AG04449 (cell line): Measurements from ENCODE around the gene DSN1.

Experiments used
- CTCF ChIA-PET: fragments of 350-600 bp; formaldehyde crosslinking; extraction: SDS; loops from one replicate; lab custom pipeline; 2021; ENCODE audit warnings: antibody characterized with exemption; lab: Yijun Ruan, JAX
- POLR2A ChIA-PET: fragments of 400-600, 350-600 bp; formaldehyde crosslinking; extraction: SDS; loops from one replicate; lab custom pipeline; 2020; ENCODE audit warnings: antibody characterized with exemption, inconsistent platforms; lab: Yijun Ruan, JAX
- DNase-seq: peaks from one replicate; pipeline ENCODE4 v3.0.0-alpha.2; 2010; ENCODE audit warnings: low read depth, low spot score
- H3K4me3 ChIP-seq: 2 replicates; pipeline ENCODE4 v1.5.1; 2011; ENCODE audit warnings: low read depth, mild to moderate bottlenecking, control low read depth, low read length
- CTCF ChIP-seq: IDR thresholded peaks from one replicate; pipeline ENCODE4 v1.5.1; 2011; ENCODE audit warnings: mild to moderate bottlenecking, moderate library complexity, low read length, control low read depth, inconsistent platforms; ENCODE audit not compliant: insufficient read depth; ENCODE audit errors: missing control alignments

DSN1 gene

GRCh38 chr20:36785308-36785707, 11.7 kb upstream of the DSN1 start:
- ChIA-PET POLR2A (interaction anchor here (1.9 kb wide), 1 partner anchor 11 kb away, joined by 6 read pairs; the partner anchor contains the start of gene DSN1), CTCF (interaction anchor here (1.8 to 2.5 kb wide), 3 partner anchors 11 to 79 kb away, joined by 4 to 16 read pairs (median 10); partner anchors contain the start of gene DSN1)
- no peak for TF ChIP-seq CTCF
- no peak for DNase-seq
- no peak overlapping the region for H3K4me3 ChIP-seq

- ChIA-PET CTCF (interaction anchor here (0.8 to 2.5 kb wide), 4 partner anchors 9 to 23 kb away, joined by 3 to 16 read pairs (median 4); partner anchors contain the start of gene DSN1), POLR2A (no interaction called here)
- no peak for DNase-seq
- no peak for TF ChIP-seq CTCF
- H3K4me3 ChIP-seq = no peak overlapping the region
Measured at GRCh38 chr20:36784900-36785299, 11.3 kb upstream of the DSN1 start.

DNA sequence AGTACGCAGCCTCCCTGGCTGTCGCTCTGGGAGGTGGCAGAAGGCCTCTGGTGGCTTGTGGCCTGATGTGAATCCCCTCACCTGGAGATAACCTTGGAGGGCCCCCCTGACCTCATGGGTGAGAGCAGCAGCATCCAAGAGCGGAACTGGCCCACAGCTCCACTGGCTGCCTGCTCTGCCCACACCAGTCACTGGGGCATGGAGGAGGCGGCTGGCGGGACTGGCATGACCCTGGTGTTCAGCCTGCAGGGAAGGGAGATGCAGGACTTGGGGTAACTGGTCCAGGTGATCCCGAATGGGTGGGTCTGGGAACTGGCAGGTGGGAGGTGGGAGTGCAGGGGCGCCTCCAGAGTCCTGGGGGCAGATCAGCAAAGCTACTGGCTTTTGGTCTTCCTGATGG, 10.6 kb upstream of the DSN1 start:
- DNase-seq = no peak
- CTCF ChIA-PET = interaction anchor here (0.8 to 2.5 kb wide), 4 partner anchors 8 to 24 kb away, joined by 3 to 16 read pairs (median 4); partner anchors contain the start of gene DSN1
- TF ChIP-seq CTCF = no peak
- H3K4me3 ChIP-seq = no peak overlapping the region
- POLR2A ChIA-PET = no interaction called here

DNA sequence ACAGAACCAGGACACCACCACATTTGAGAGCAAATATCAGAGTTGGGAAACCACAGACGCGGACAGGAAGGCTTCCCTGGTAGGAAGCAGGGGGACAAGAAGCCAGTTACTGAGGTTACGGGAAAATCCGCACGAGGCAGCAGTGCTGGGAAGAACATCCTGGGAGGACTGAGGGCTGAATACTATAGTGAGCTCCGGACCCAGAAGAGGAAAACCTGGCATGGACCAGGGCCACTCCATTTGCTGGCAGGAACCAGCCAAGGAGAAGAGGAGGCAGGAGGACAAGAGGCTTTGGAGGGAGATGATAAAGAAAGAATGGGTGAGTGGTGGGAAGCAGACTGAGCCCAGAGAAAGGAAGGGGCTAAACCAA, 6.1 kb upstream of the DSN1 start:
- ChIA-PET CTCF (interaction anchor here (1.6 kb wide), 1 partner anchor 107 kb away, joined by 3 read pairs; no protein-coding TSS in a partner anchor), POLR2A (no interaction called here)
- no peak overlapping the region for H3K4me3 ChIP-seq
- TF ChIP-seq CTCF = no peak
- no peak for DNase-seq

DNA sequence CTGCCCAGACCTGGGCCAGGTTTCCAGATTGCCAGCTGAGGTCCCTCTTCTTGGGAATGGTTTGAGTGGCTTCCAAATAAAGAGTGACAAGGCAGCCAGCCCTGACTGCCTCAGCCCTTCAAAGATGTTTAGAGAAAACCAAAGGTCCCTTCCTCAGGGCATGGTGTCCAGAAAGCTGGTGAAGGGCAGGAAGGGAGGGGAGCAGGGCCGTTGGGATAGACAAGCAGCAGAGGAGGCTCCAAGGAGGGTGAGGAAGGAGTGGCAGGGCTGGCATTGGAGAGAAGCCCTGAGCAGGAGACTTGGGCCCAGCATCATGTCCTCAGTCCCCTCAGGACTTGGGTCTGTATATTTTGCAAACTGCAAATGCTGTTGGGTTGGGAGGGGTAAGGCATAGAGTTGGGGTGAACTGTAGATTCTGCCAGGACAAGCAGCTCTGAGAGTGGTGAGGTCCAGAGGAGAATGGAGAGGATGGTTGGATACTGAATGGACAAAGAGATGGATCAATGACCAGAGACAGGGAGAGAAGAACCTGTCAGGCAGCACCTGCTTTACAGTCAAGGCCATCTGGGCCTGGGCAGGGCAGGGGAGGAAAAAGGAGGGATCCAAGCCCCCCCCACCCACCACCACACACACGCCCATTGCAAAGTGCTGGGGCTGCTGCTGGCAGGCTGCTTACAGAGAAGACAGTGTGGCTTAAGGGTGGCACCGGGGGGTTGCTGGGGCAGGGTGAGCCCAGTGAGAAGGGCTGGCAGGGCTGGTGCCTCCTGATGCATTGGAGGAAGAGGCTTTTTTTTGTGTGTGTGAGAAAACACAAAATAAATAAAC, 5.5 kb upstream of the DSN1 start:
- H3K4me3 ChIP-seq = no peak overlapping the region
- ChIA-PET POLR2A (no interaction called here), CTCF (interaction anchor here (1.6 kb wide), 1 partner anchor 108 kb away, joined by 3 read pairs; no protein-coding TSS in a partner anchor)
- no peak for DNase-seq
- TF ChIP-seq CTCF = no peak

DNA sequence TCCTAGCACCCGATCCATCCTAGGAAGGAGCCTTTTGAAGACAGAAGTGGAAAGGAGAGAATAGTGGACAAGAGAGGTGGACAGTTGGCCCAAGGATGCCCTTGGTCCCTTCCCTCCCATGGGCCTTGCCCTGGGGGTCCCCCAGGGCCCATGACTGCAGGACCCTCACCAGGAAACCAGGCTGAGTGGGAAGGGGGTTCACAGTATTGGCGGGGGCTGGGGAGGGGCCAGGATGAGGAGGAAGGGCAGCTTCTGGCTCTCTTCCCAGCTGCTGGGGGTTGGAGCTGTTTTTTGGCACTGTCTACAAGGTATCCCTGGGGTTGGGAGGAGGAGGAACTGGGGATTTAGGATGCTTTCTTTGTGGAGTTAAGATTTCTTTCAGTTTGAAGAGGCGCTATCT, 4.0 kb upstream of the DSN1 start:
- ChIA-PET CTCF (interaction anchor here (1.6 kb wide), 1 partner anchor 31 kb away, joined by 5 read pairs; no protein-coding TSS in a partner anchor), POLR2A (no interaction called here)
- DNase-seq = no peak
- no peak overlapping the region for H3K4me3 ChIP-seq
- TF ChIP-seq CTCF = no peak
